Measurements from ENCODE around the gene ZWILCH. TPM values are rescaled to one million over a fixed set of nuclear protein-coding genes. Genes with fewer than 3 reads are reported as not detected.

The ZWILCH gene
- total and polyA plus RNA-seq, 2 experiments from 2014 or later = 20.7 to 31.5 TPM

DNA sequence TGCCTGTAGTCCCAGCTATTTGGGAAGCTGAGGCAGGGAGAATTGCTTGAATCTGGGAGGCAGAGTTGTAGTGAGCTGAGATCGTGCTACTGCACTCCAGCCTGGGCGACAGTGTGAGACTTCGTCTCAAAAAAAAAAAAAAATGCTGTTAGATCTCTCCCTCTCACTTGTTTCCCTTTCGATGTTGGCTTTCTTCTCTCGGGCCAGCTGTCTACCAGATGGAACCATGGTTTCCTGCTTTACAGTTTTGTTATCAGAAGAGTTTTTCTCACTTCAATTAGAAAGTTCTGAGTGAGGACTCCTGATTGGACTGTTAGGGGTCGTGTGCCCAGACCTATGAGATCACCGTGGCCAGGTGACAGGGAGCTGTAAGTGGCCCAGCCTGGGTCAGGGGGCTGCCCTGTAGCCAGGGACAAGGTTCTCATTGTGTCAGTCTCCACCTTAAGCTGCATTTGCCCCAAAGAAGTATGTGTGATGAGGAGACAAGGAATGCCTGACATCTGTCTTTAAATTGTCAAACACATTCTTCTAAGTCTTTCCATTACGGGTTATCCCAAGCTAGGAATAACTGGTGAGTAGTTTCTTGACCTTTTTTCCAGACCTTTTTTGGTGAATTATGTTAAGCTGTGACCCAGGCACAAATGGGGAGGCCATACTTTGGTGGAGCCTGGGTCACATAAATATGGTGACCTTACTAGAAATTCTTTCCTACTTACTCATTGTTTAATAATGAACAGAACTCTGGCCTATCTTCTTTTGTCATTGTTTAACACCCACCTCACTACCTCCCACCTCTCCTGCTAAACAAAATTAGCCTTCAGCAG is 32.7 kb upstream of the ZWILCH start:
- H3K79me2 ChIP-seq (ENCODE audit: insufficient read depth) = peaks cover 12% of the 10 kb centered on the region; the same call in 1 of the 2 replicates
- in situ Hi-C loops (cut with MboI) = no loop called here
- peak overlapping the region; percentile 26; the same call in 1 of the 2 replicates for H3K27ac ChIP-seq
- no peaks in the 10 kb centered on the region for H3F3A ChIP-seq (ENCODE audit: insufficient read depth)
- H3K27me3 ChIP-seq (replicated peaks; ENCODE audit: insufficient read depth) = no peaks in the 10 kb centered on the region
- no peaks in the 10 kb centered on the region for H3K9me2 ChIP-seq (ENCODE audit: insufficient read depth)
- DNase-seq = peak; percentile 43
- H3K36me3 ChIP-seq (ENCODE audit: low read depth) = no peaks in the 10 kb centered on the region
- H2AFZ ChIP-seq = no peak overlapping the region
- 16 to 21% methylated on average over 7 to 8 of the region's 8 CpGs for WGBS, 2 experiments (ENCODE audit: low coverage in 1 of 2, low lambda C conversion rate in 2 of 2, missing lambda C conversion rate in 2 of 2)
- TF ChIP-seq EZH2 (IDR thresholded peaks at IDR 0.05; ENCODE audit: insufficient read depth, poor library complexity, severe bottlenecking) (no peak), EZH2phosphoT487 (IDR thresholded peaks at IDR 0.05; ENCODE audit: insufficient read depth, low read depth) (no peak)
- no peaks in the 10 kb centered on the region for H4K20me1 ChIP-seq (ENCODE audit: insufficient read depth)
- H3K4me2 ChIP-seq (ENCODE audit: unreplicated experiment) = no peak overlapping the region
- H3K9me3 ChIP-seq (ENCODE audit: low read depth) = no peaks in the 10 kb centered on the region
- no peak overlapping the region for H3K4me3 ChIP-seq
- peaks cover 13% of the 10 kb centered on the region; the same call in 1 of the 2 replicates for H3K4me1 ChIP-seq (ENCODE audit: insufficient read depth)
- H3K9ac ChIP-seq = no peak overlapping the region

GRCh38 chr15:66474135-66474534 is 31.0 kb upstream of the ZWILCH start:
- no peak overlapping the region for H3K27ac ChIP-seq
- no peaks in the 10 kb centered on the region for H3K9me3 ChIP-seq (ENCODE audit: low read depth)
- no peak for TF ChIP-seq EZH2phosphoT487 (IDR thresholded peaks at IDR 0.05; ENCODE audit: insufficient read depth, low read depth)
- TF ChIP-seq EZH2 (IDR thresholded peaks at IDR 0.05; ENCODE audit: insufficient read depth, poor library complexity, severe bottlenecking) = no peak
- H3K27me3 ChIP-seq (replicated peaks; ENCODE audit: insufficient read depth) = no peaks in the 10 kb centered on the region
- no peak overlapping the region for H3K4me3 ChIP-seq
- H3K36me3 ChIP-seq (ENCODE audit: low read depth) = no peaks in the 10 kb centered on the region
- H3K9ac ChIP-seq = no peak overlapping the region
- no peak overlapping the region for H2AFZ ChIP-seq
- H3K4me1 ChIP-seq (ENCODE audit: insufficient read depth) = peaks cover 13% of the 10 kb centered on the region; the same call in 1 of the 2 replicates
- no peaks in the 10 kb centered on the region for H3K9me2 ChIP-seq (ENCODE audit: insufficient read depth)
- peaks cover 12% of the 10 kb centered on the region; the same call in 1 of the 2 replicates for H3K79me2 ChIP-seq (ENCODE audit: insufficient read depth)
- H3K4me2 ChIP-seq (ENCODE audit: unreplicated experiment) = no peak overlapping the region
- no peaks in the 10 kb centered on the region for H3F3A ChIP-seq (ENCODE audit: insufficient read depth)
- no peaks in the 10 kb centered on the region for H4K20me1 ChIP-seq (ENCODE audit: insufficient read depth)
- in situ Hi-C loops (cut with MboI) = no loop called here
- no peak for DNase-seq
- 97 to 100% methylated on average over 2 of the region's 2 CpGs for WGBS, 2 experiments (ENCODE audit: low coverage in 1 of 2, low lambda C conversion rate in 2 of 2, missing lambda C conversion rate in 2 of 2)

- Histone ChIP-seq H3K9me2 (ENCODE audit: insufficient read depth) (no peaks in the 10 kb centered on the region), H3K36me3 (ENCODE audit: low read depth) (no peaks in the 10 kb centered on the region), H3K79me2 (ENCODE audit: insufficient read depth) (peaks cover 12% of the 10 kb centered on the region; the same call in 1 of the 2 replicates), H3F3A (ENCODE audit: insufficient read depth) (no peaks in the 10 kb centered on the region), H3K4me1 (ENCODE audit: insufficient read depth) (peaks cover 13% of the 10 kb centered on the region; the same call in 1 of the 2 replicates), H3K9me3 (ENCODE audit: low read depth) (no peaks in the 10 kb centered on the region), H4K20me1 (ENCODE audit: insufficient read depth) (no peaks in the 10 kb centered on the region), H3K27ac (no peak overlapping the region), H3K9ac (no peak overlapping the region), H3K4me2 (ENCODE audit: unreplicated experiment) (no peak overlapping the region), H3K4me3 (no peak overlapping the region), H2AFZ (no peak overlapping the region), H3K27me3 (replicated peaks; ENCODE audit: insufficient read depth) (no peaks in the 10 kb centered on the region)
- in situ Hi-C loops (cut with MboI) = no loop called here
- no peak for DNase-seq
- TF ChIP-seq EZH2 (IDR thresholded peaks at IDR 0.05; ENCODE audit: insufficient read depth, poor library complexity, severe bottlenecking) (no peak), EZH2phosphoT487 (IDR thresholded peaks at IDR 0.05; ENCODE audit: insufficient read depth, low read depth) (no peak)
- 98 to 99% methylated on average over 3 of the region's 3 CpGs for WGBS, 2 experiments (ENCODE audit: low coverage in 1 of 2, low lambda C conversion rate in 2 of 2, missing lambda C conversion rate in 2 of 2)
Measured at GRCh38 chr15:66474963-66475362, 30.2 kb upstream of the ZWILCH start.

DNA sequence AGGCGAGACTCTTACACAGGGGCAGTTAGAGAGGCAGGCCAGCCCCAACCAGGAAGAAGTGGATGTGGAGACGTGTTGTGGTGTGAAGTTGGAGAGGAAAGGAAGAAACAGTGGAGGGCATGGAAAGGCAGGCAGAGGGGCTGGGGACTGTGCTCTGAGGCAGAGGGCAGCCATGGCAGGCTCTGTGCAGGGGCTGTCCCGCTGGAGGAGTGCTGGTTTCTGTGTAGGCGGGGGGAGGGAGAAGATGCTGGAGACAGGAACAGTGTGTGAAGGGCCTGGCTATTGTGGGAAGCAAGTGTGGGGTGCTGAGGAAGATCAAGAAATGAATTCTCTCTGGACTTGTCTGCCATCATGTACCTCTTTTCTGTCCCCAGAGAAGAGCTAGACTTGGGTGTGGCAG is 28.6 kb upstream of the ZWILCH start:
- TF ChIP-seq EZH2phosphoT487 (IDR thresholded peaks at IDR 0.05; ENCODE audit: insufficient read depth, low read depth) (no peak), EZH2 (IDR thresholded peaks at IDR 0.05; ENCODE audit: insufficient read depth, poor library complexity, severe bottlenecking) (no peak)
- Histone ChIP-seq H3K27ac (no peak overlapping the region), H3K9ac (no peak overlapping the region), H3K27me3 (replicated peaks; ENCODE audit: insufficient read depth) (no peaks in the 10 kb centered on the region), H3K36me3 (ENCODE audit: low read depth) (no peaks in the 10 kb centered on the region), H4K20me1 (ENCODE audit: insufficient read depth) (no peaks in the 10 kb centered on the region), H3K9me2 (ENCODE audit: insufficient read depth) (no peaks in the 10 kb centered on the region), H3K4me3 (no peak overlapping the region), H3K4me1 (ENCODE audit: insufficient read depth) (peaks cover 13% of the 10 kb centered on the region; the same call in 1 of the 2 replicates), H3K79me2 (ENCODE audit: insufficient read depth) (peaks cover 12% of the 10 kb centered on the region; the same call in 1 of the 2 replicates), H3K4me2 (ENCODE audit: unreplicated experiment) (no peak overlapping the region), H3F3A (ENCODE audit: insufficient read depth) (no peaks in the 10 kb centered on the region), H2AFZ (no peak overlapping the region), H3K9me3 (ENCODE audit: low read depth) (no peaks in the 10 kb centered on the region)
- in situ Hi-C loops (cut with MboI) = no loop called here
- DNase-seq = no peak
- 67 to 70% methylated on average over 4 of the region's 4 CpGs for WGBS, 2 experiments (ENCODE audit: low coverage in 1 of 2, low lambda C conversion rate in 2 of 2, missing lambda C conversion rate in 2 of 2)
